SK-N-SH (cell line): ENCODE results near the gene GPATCH1. TPM values are rescaled to one million over a fixed set of nuclear protein-coding genes. Genes with fewer than 3 reads are reported as not detected.

Experiments
- CTCF ChIA-PET: fragments of 300-600, 350-600 bp; formaldehyde crosslinking; extraction: SDS; loops from one replicate; lab custom pipeline; 2021; lab: Yijun Ruan, JAX
- POLR2A ChIA-PET: fragments of 350-600 bp; sonication (Branson Sonifier 250); formaldehyde crosslinking; extraction: SDS; loops from one replicate; lab custom pipeline; 2020; ENCODE audit warnings: antibody characterized with exemption, inconsistent platforms; lab: Yijun Ruan, JAX
- DNase-seq: peaks from one replicate; pipeline ENCODE4 v3.0.0; 2012
- H2AFZ ChIP-seq: fragments of 200-600 bp; sonication (generic); 2 replicates; pipeline ENCODE4 v1.8.1; 2016; ENCODE audit warnings: antibody characterized with exemption, mild to moderate bottlenecking, low read depth
- H3F3A ChIP-seq: fragments of 200-600 bp; sonication (generic); replicated peaks from 2 replicates; pipeline ENCODE3; 2016; ENCODE audit warnings: antibody characterized with exemption, mild to moderate bottlenecking; ENCODE audit not compliant: insufficient read depth
- H3K27ac ChIP-seq, 2 experiments: fragments of 200-500 bp in 1 of 2; fragments of 200-600 bp in 1 of 2; sonication (Bioruptor generic) in 1 of 2; sonication (generic), shearing (Covaris generic) in 1 of 2; 2 replicates each; pipeline versions ENCODE4 v1.5.1 to v1.6.1; 2014 to 2016; ENCODE audit warnings: low read depth in 2 of 2, inconsistent platforms in 1 of 2, low read length in 1 of 2, mild to moderate bottlenecking in 1 of 2, mixed read lengths in 1 of 2
- H3K27me3 ChIP-seq: fragments of 200-600 bp; sonication (generic), shearing (Covaris generic); 2 replicates; pipeline ENCODE4 v1.6.1; 2016; ENCODE audit warnings: mixed run types; ENCODE audit not compliant: insufficient read depth
- H3K36me3 ChIP-seq, 2 experiments: fragments of 200-500 bp in 1 of 2; fragments of 200-600 bp in 1 of 2; sonication (Bioruptor generic) in 1 of 2; sonication (generic) in 1 of 2; replicated peaks in 1 of 2; 2 replicates each; pipeline versions ENCODE3 to v1.5.1; 2014 to 2016; ENCODE audit warnings: low read length in 1 of 2, mild to moderate bottlenecking in 1 of 2; ENCODE audit not compliant: insufficient read depth in 2 of 2, control insufficient read depth in 1 of 2
- H3K4me1 ChIP-seq, 2 experiments: fragments of 200-500 bp in 1 of 2; fragments of 200-600 bp in 1 of 2; sonication (Bioruptor generic) in 1 of 2; sonication (generic), shearing (Covaris generic) in 1 of 2; 2 replicates each; pipeline versions ENCODE4 v1.5.1 to v1.6.1; 2014 to 2016; ENCODE audit warnings: low read depth in 1 of 2, low read length in 1 of 2, mixed run types in 1 of 2; ENCODE audit not compliant: insufficient read depth in 2 of 2, control insufficient read depth in 1 of 2
- H3K4me2 ChIP-seq: fragments of 200-600 bp; sonication (generic), shearing (Covaris generic); 2 replicates; pipeline ENCODE4 v1.6.1; 2017; ENCODE audit warnings: mixed run types
- H3K4me3 ChIP-seq, 2 experiments: fragments of 200-500 bp in 1 of 2; fragments of 200-600 bp in 1 of 2; sonication (Bioruptor generic) in 1 of 2; sonication (generic), shearing (Covaris generic) in 1 of 2; 2 replicates each; pipeline versions ENCODE4 v1.5.1 to v1.8.1; 2014 to 2016; ENCODE audit warnings: low read depth in 2 of 2, inconsistent platforms in 1 of 2, low read length in 1 of 2, mild to moderate bottlenecking in 1 of 2, mixed read lengths in 1 of 2, moderate library complexity in 1 of 2
- H3K79me2 ChIP-seq: fragments of 200-600 bp; sonication (generic); 2 replicates; pipeline ENCODE4 v1.8.1; 2017; ENCODE audit warnings: mild to moderate bottlenecking; ENCODE audit not compliant: insufficient read depth
- H3K9ac ChIP-seq: fragments of 200-600 bp; sonication (generic); 2 replicates; pipeline ENCODE4 v1.6.1; 2017; ENCODE audit warnings: mixed run types
- H3K9me2 ChIP-seq: fragments of 200-600 bp; sonication (generic); 2 replicates; pipeline ENCODE4 v1.6.1; 2017; ENCODE audit warnings: mixed run types
- H3K9me3 ChIP-seq: fragments of 200-600 bp; sonication (generic); 2 replicates; pipeline ENCODE4 v1.6.1; 2017; ENCODE audit warnings: mixed run types, mild to moderate bottlenecking, moderate library complexity
- H4K20me1 ChIP-seq: fragments of 200-600 bp; sonication (generic); 2 replicates; pipeline ENCODE4 v1.6.1; 2017; ENCODE audit warnings: mild to moderate bottlenecking, mixed run types; ENCODE audit not compliant: insufficient read depth
- CTCF ChIP-seq: fragments of 200-600 bp; sonication (generic); IDR thresholded peaks from 2 replicates; pipeline ENCODE4 v1.6.1; 2017; ENCODE audit warnings: antibody characterized with exemption, mild to moderate bottlenecking, moderate library complexity
- ELF1 ChIP-seq: IDR thresholded peaks from 2 replicates; pipeline ENCODE4 v1.4.0; 2012
- FOSL2 ChIP-seq: IDR thresholded peaks from 2 replicates; pipeline ENCODE4 v1.4.0; 2012; ENCODE audit warnings: low read depth, mild to moderate bottlenecking, moderate library complexity, borderline replicate concordance
- GABPA ChIP-seq: IDR thresholded peaks from 2 replicates; pipeline ENCODE4 v1.4.0; 2012; ENCODE audit warnings: low read depth, mild to moderate bottlenecking
- JUND ChIP-seq: IDR thresholded peaks from 2 replicates; pipeline ENCODE4 v1.4.0; 2012
- MEF2A ChIP-seq: IDR thresholded peaks from 2 replicates; pipeline ENCODE4 v1.4.0; 2012; ENCODE audit warnings: low read depth, borderline replicate concordance
- NFIC ChIP-seq: IDR thresholded peaks from 2 replicates; pipeline ENCODE4 v1.4.0; 2012; ENCODE audit warnings: borderline replicate concordance
- NRF1 ChIP-seq: IDR thresholded peaks from 2 replicates; pipeline ENCODE4 v1.6.1; 2012; ENCODE audit warnings: low read depth, mild to moderate bottlenecking, low read length
- POLR2AphosphoS5 ChIP-seq: IDR thresholded peaks from 2 replicates; pipeline ENCODE4 v1.6.1; 2012; ENCODE audit warnings: low read depth, low read length
- RXRA ChIP-seq: IDR thresholded peaks from 2 replicates; pipeline ENCODE4 v1.4.0; 2012; ENCODE audit warnings: low read depth, mild to moderate bottlenecking, borderline replicate concordance
- SIN3A ChIP-seq: IDR thresholded peaks from 2 replicates; pipeline ENCODE4 v1.6.1; 2012; ENCODE audit warnings: low read depth, mild to moderate bottlenecking, low read length, moderate library complexity, borderline replicate concordance
- TAF1 ChIP-seq: IDR thresholded peaks from 2 replicates; pipeline ENCODE4 v1.6.1; 2012; ENCODE audit warnings: low read depth, mild to moderate bottlenecking, low read length, moderate library complexity, borderline replicate concordance
- TEAD4 ChIP-seq: IDR thresholded peaks from 2 replicates; pipeline ENCODE4 v1.4.0; 2012; ENCODE audit warnings: mild to moderate bottlenecking, borderline replicate concordance; ENCODE audit not compliant: insufficient read depth
- USF2 ChIP-seq: fragments of 150-350 bp; IDR thresholded peaks from 2 replicates; pipeline ENCODE4 v1.6.1; 2017; ENCODE audit warnings: antibody characterized with exemption, low read length, low read depth, borderline replicate concordance
- YY1 ChIP-seq: IDR thresholded peaks from 2 replicates; pipeline ENCODE4 v1.4.0; 2012; ENCODE audit warnings: low read depth, mild to moderate bottlenecking
- WGBS: methylation state at CpG from one replicate; pipeline ENCODE4 v1.1.6; 2017; ENCODE audit warnings: low lambda C conversion rate; 5-methylcytosine and 5-hydroxymethylcytosine counted together
- polyA plus RNA-seq, 3 experiments: library from polyadenylated mRNA; depleted of rRNA; stranded (reverse); fragments of >200 nt; gene quantifications; 2 replicates each; pipeline ENCODE4 v1.2.3, GENCODE V29; 2012
- TF ChIP-seq, protein P1 (sequence below): IDR thresholded peaks from 2 replicates; pipeline ENCODE4; 2012

Gene GPATCH1
- polyA plus RNA-seq, 1 of the 3 experiments (the other 2 are of a cell fraction): 5.9 TPM

DNA sequence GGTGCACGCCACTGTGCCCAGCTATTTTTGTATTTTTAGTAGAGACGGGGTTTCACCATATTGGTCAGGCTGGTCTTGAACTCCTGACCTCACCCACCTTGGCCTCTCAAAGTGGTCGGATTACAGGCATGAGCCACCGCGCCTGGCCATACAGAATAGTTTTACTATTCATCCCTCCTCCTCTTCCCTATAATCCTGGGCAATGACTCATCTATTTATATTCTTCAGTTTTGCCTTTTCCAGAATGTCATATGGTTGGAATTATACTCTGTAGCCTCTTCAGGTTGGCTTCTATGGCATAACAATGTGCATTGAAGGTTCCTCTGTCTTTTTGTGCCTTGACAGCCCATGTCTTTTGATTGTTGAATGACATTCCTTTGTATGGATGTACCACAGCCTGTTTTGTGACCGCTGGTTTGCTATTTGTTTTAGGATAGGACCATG is 91.0 kb downstream of the GPATCH1 start (continued):
- TF ChIP-seq SIN3A: no peak
- 0 out of 2 replicates have a peak, but pooled peaks have one; percentile 30 for TF ChIP-seq RXRA
- peak; percentile 60 for TF ChIP-seq JUND
- no peak for TF ChIP-seq NFIC
- no peak for TF ChIP-seq YY1
- TF ChIP-seq, protein P1, sequence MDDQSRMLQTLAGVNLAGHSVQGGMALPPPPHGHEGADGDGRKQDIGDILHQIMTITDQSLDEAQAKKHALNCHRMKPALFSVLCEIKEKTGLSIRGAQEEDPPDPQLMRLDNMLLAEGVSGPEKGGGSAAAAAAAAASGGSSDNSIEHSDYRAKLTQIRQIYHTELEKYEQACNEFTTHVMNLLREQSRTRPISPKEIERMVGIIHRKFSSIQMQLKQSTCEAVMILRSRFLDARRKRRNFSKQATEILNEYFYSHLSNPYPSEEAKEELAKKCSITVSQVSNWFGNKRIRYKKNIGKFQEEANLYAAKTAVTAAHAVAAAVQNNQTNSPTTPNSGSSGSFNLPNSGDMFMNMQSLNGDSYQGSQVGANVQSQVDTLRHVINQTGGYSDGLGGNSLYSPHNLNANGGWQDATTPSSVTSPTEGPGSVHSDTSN: no peak
- TF ChIP-seq USF2: no peak

- Histone ChIP-seq H3K4me1 (peaks cover 0 to 19% of the 10 kb centered on the region in 2 experiments; a peak in 2 of 4 replicates), H3K79me2 (peaks cover 12% of the 10 kb centered on the region; the same call in 1 of the 2 replicates), H3F3A (peaks cover 23% of the 10 kb centered on the region), H4K20me1 (no peaks in the 10 kb centered on the region), H3K9me3 (no peaks in the 10 kb centered on the region), H2AFZ (no peak overlapping the region), H3K36me3 (no peaks in the 10 kb centered on the region), H3K9me2 (no peaks in the 10 kb centered on the region), H3K27me3 (no peaks in the 10 kb centered on the region), H3K4me2 (no peak overlapping the region), H3K9ac (no peak overlapping the region), H3K27ac (no peak overlapping the region), H3K4me3 (no peak overlapping the region)
- no peak for TF ChIP-seq TEAD4
- TF ChIP-seq NRF1: no peak
- no peak for TF ChIP-seq TAF1
- TF ChIP-seq MEF2A: no peak
- no peak for TF ChIP-seq ELF1
- TF ChIP-seq GABPA: no peak
- ChIA-PET POLR2A (no interaction called here), CTCF (interaction anchor here (0.7 to 6.1 kb wide), 4 partner anchors 10 to 49 kb away, joined by 3 to 27 read pairs (median 14); no protein-coding TSS in a partner anchor)
- DNase-seq: no peak
- WGBS: 92% methylated on average over 3 of the region's 5 CpGs
Observed at GRCh38 chr19:33174186-33174585, 93.2 kb downstream of the GPATCH1 start.

DNA sequence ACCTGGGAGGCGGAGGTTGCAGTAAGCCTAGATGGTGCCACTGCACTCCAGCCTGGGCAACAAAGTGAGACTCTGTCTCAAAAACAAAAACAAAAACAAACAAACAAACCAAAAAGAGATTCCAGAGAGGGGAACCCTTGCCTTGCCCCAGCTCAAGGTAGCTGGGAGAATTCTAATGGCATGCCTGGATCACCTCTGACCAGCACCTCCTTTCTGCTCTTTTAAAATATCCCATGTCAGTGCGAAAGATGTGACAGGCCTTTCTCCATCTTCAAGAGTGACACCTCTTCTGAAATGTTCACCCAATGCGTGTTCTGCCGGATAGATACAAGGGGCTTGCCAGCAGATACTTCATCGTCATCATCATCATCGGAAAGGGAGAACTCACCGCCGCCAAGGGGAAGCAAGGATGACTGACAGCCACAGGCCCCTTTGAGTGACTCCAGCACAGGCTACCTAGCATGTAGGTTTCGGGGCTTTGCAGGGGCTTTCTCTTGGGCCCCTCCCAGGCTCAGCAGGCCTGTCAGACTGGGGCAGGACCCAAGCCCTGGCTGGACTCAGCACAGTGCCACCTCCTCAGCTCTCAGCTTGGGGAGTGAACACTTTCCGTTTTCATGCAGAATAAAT is 94.3 kb downstream of the GPATCH1 start:
- Histone ChIP-seq H4K20me1 (no peaks in the 10 kb centered on the region), H3K27ac (peak overlapping the region in 1 of 2 experiments; percentile 93; a peak in 1 of 4 replicates), H3K27me3 (no peaks in the 10 kb centered on the region), H3K9me3 (no peaks in the 10 kb centered on the region), H3F3A (peaks cover 23% of the 10 kb centered on the region), H3K79me2 (peaks cover 12% of the 10 kb centered on the region; the same call in 1 of the 2 replicates), H3K4me1 (peaks cover 0 to 19% of the 10 kb centered on the region in 2 experiments; a peak in 2 of 4 replicates), H3K9ac (no peak overlapping the region), H3K4me3 (peak overlapping the region; percentile 80 to 81; a peak in 3 of 4 replicates), H2AFZ (no peak overlapping the region), H3K9me2 (no peaks in the 10 kb centered on the region), H3K36me3 (no peaks in the 10 kb centered on the region), H3K4me2 (peak overlapping the region; percentile 84; the same call in 1 of the 2 replicates)
- WGBS: 94% methylated on average over 10 of the region's 10 CpGs
- DNase-seq: no peak
- CTCF ChIA-PET: interaction anchor here (0.7 to 4.4 kb wide), 10 partner anchors 9 to 921 kb away, joined by 3 to 27 read pairs (median 6); no protein-coding TSS in a partner anchor
- POLR2A ChIA-PET: interaction anchor here (1.4 to 3.0 kb wide), 2 partner anchors 9 to 50 kb away, joined by 6 to 21 read pairs; no protein-coding TSS in a partner anchor
- no peak for TF ChIP-seq NRF1
- no peak for TF ChIP-seq FOSL2
- TF ChIP-seq, protein P1: no peak
- no peak for TF ChIP-seq CTCF
- TF ChIP-seq SIN3A: no peak
- TF ChIP-seq POLR2AphosphoS5: no peak
- no peak for TF ChIP-seq NFIC
